ENCODE results near the gene MIEN1. TPM values are rescaled to one million over a fixed set of nuclear protein-coding genes. Genes with fewer than 3 reads are reported as not detected.
A peak's percentile ranks its signal among the peaks of the same experiment; 100 is the strongest.
"Not testable (repeated sequence)": the region's sequence is repeated elsewhere in the genome, so short reads cannot be mapped to it uniquely, and the experiment has no call there.

MIEN1 gene
- total RNA-seq, 1 donor from 2014 or later, result 49.3 TPM

- intact Hi-C loops (cut with micrococcal nuclease), result no loop called here
- DNase-seq, result no peak
Observed at GRCh38 chr17:39724731-39725130, 5.6 kb downstream of the MIEN1 start.

GRCh38 chr17:39722965-39723848 lies 7.1 kb downstream of the MIEN1 start:
- no peak for DNase-seq
- ATAC-seq, result peak; percentile 23
- intact Hi-C loops (cut with micrococcal nuclease), result no loop called here

More at GRCh38 chr17:39724731-39725130, 5.6 kb downstream of the MIEN1 start:
- ATAC-seq, result no peak

- no peak for DNase-seq
- intact Hi-C loops (cut with micrococcal nuclease), result no loop called here
- ATAC-seq, result no peak
Observed at GRCh38 chr17:39722104-39722503, 8.2 kb downstream of the MIEN1 start.

- intact Hi-C loops (cut with micrococcal nuclease), result no loop called here
- ATAC-seq, result no peak
- peak; percentile 4 for DNase-seq
Observed at GRCh38 chr17:39719563-39720355, 10.6 kb downstream of the MIEN1 start.

- DNase-seq, result no peak
- peak; percentile 12 for ATAC-seq
- intact Hi-C loops (cut with micrococcal nuclease), result no loop called here
Observed at GRCh38 chr17:39717660-39718059, 12.7 kb downstream of the MIEN1 start.

GRCh38 chr17:39716879-39717536 lies 13.3 kb downstream of the MIEN1 start:
- peak; percentile 52 for DNase-seq
- intact Hi-C loops (cut with micrococcal nuclease), result no loop called here
- peak; percentile 82 for ATAC-seq

- ATAC-seq (peak; percentile 88), DNase-seq (peak; percentile 65)
- intact Hi-C loops (cut with micrococcal nuclease), result no loop called here
Observed at GRCh38 chr17:39716073-39716818, 14.1 kb downstream of the MIEN1 start.

GRCh38 chr17:39715375-39716072 lies 14.8 kb downstream of the MIEN1 start:
- ATAC-seq (peak; percentile 3), DNase-seq (no peak)
- intact Hi-C loops (cut with micrococcal nuclease), result no loop called here

GRCh38 chr17:39714234-39714633 lies 16.1 kb downstream of the MIEN1 start:
- intact Hi-C loops (cut with micrococcal nuclease), result no loop called here
- ATAC-seq, result no peak
- DNase-seq, result no peak

- no peak for DNase-seq
- ATAC-seq, result no peak
- intact Hi-C loops (cut with micrococcal nuclease), result no loop called here
Observed at GRCh38 chr17:39711851-39712250, 18.5 kb downstream of the MIEN1 start.

- intact Hi-C loops (cut with micrococcal nuclease); DNase-seq; ATAC-seq: not testable (repeated sequence)
Observed at GRCh38 chr17:39711071-39711470, 19.3 kb downstream of the MIEN1 start.

GRCh38 chr17:39709998-39710964 lies 20.1 kb downstream of the MIEN1 start:
- ATAC-seq, result no peak
- intact Hi-C loops (cut with micrococcal nuclease), result no loop called here
- DNase-seq, result no peak

GRCh38 chr17:39709319-39709997 lies 20.9 kb downstream of the MIEN1 start:
- no peak for DNase-seq
- ATAC-seq, result no peak
- intact Hi-C loops (cut with micrococcal nuclease), result no loop called here

GRCh38 chr17:39706921-39707337 lies 23.4 kb downstream of the MIEN1 start:
- intact Hi-C loops (cut with micrococcal nuclease), result no loop called here
- ATAC-seq (no peak), DNase-seq (no peak)

- DNase-seq (no peak), ATAC-seq (no peak)
- intact Hi-C loops (cut with micrococcal nuclease), result no loop called here
Observed at GRCh38 chr17:39706383-39706782, 23.9 kb downstream of the MIEN1 start.

GRCh38 chr17:39705786-39706348 lies 24.5 kb downstream of the MIEN1 start:
- DNase-seq, result peak; percentile 74
- intact Hi-C loops (cut with micrococcal nuclease), result no loop called here
- peak; percentile 80 for ATAC-seq
